NCI-H748 treated with DMSO at 0.1 percent for 48 hours (cell line): Measurements from ENCODE around the gene PROB1.
A peak's percentile ranks its signal among the peaks of the same experiment; 100 is the strongest.
"Not testable (repeated sequence)": the region's sequence is repeated elsewhere in the genome, so short reads cannot be mapped to it uniquely, and the experiment has no call there.

Experiments used
- DNase-seq: peaks from one replicate; lab custom pipeline; 2025; lab: John Stamatoyannopoulos, UW

Gene PROB1, protein sequence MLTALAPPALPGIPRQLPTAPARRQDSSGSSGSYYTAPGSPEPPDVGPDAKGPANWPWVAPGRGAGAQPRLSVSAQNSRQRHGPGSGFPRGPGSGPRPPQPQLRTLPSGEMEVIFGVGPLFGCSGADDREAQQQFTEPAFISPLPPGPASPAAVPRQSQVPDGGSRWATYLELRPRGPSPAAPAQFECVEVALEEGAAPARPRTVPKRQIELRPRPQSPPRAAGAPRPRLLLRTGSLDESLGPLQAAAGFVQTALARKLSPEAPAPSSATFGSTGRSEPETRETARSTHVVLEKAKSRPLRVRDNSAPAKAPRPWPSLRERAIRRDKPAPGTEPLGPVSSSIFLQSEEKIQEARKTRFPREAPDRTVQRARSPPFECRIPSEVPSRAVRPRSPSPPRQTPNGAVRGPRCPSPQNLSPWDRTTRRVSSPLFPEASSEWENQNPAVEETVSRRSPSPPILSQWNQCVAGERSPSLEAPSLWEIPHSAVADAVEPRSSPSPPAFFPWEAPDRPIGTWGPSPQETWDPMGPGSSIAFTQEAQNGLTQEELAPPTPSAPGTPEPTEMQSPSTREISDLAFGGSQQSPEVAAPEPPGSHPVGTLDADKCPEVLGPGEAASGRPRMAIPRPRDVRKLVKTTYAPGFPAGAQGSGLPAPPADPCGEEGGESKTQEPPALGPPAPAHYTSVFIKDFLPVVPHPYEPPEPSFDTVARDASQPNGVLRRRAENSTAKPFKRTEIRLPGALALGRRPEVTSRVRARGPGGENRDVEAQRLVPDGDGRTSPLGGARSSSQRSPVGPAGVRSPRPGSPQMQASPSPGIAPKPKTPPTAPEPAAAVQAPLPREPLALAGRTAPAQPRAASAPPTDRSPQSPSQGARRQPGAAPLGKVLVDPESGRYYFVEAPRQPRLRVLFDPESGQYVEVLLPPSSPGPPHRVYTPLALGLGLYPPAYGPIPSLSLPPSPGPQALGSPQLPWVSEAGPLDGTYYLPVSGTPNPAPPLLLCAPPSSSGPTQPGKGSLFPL

GRCh38 chr5:139394654-139395566 lies at the start of gene PROB1:
TSS of gene PROB1 (minus strand) at chr5:139395104. CDS start at chr5:139395081, 23 bp downstream.
- no peak for DNase-seq

GRCh38 chr5:139443831-139444453 lies 49.0 kb upstream of the PROB1 start:
- no peak for DNase-seq

GRCh38 chr5:139440416-139440815 lies 45.5 kb upstream of the PROB1 start:
- not testable (repeated sequence) for DNase-seq

GRCh38 chr5:139439013-139439903 lies 44.4 kb upstream of the PROB1 start, which contains the start of gene DNAJC18:
TSS of gene DNAJC18 (minus strand) at chr5:139439525. CDS start at chr5:139439445, 80 bp downstream.
- DNase-seq, result peak; percentile 89

DNA sequence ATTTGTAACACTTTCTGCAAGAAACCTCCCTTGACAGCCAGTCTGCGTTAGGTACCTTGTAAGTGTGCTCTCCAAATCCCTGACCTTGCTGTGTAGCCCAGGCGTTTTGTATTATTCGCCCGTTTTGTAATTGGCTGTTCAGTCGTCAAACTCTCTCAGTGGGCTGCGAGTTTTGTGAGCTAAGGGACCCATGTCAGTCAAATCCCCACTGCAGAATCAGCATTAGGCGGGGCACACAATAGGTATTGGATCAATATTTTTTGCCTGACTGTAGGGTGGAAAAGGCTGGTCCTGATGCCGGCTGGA lies 43.8 kb upstream of the PROB1 start:
- DNase-seq, result no peak

DNA sequence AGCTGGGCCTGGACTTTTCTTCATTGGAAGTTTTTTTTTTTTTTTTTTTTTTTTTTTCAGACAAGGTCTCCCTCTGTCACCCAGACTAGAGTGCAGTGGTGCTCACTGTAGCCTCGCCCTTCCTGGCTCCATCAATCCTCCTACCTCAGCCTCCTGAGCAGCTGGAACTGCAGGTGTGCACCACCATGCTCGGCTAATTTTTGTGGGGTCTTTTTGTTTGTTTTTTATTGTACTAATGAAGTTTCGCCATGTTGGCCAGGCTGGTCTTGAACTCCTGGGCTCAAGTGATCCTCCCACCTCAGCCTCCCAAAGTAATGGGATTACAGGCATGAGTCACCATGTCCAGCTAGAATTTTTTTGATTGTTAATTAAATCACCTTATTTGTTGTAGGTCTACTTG lies 40.8 kb upstream of the PROB1 start:
- DNase-seq, result no peak

- DNase-seq, result no peak
Measured at GRCh38 chr5:139431706-139432105, 36.8 kb upstream of the PROB1 start.

DNA sequence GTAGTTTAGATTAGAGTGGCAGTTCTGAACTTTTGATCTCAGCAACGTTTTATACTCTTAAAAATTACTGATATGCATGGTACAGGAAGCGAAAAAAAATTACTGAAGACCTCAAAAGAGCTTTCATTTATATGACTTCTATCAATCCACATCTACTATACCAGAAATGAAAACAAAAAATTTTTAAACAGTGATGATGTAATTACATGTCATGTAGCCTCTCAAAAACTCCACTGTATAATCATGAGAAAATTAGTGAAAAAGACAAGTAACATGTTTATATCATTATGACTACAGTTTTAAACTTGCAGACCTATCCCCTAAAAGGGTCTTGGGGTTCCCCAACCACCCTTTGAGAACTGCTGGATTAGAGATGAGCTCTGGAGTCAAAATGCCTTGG lies 35.1 kb upstream of the PROB1 start:
- no peak for DNase-seq

- no peak for DNase-seq
Measured at GRCh38 chr5:139426203-139426885, 31.4 kb upstream of the PROB1 start.

DNA sequence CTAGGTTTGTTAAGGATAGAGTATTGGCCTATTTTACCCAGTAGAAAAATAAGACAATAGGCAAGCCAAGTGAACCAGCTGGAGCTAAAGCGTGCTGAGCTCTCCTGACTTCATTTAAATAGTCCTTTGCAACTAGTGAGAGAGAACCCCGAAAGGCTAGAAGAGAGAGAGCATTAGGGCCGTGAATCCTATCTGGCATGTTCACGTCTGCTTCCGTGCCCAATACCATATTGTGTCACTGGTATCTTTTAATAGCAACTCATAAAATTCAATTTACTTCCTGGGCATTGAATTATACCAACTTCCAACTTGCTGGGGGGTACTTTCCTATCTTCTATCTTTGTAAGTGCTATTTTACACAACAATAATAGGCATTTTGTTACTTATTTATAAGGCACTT lies 30.6 kb upstream of the PROB1 start:
- no peak for DNase-seq

DNA sequence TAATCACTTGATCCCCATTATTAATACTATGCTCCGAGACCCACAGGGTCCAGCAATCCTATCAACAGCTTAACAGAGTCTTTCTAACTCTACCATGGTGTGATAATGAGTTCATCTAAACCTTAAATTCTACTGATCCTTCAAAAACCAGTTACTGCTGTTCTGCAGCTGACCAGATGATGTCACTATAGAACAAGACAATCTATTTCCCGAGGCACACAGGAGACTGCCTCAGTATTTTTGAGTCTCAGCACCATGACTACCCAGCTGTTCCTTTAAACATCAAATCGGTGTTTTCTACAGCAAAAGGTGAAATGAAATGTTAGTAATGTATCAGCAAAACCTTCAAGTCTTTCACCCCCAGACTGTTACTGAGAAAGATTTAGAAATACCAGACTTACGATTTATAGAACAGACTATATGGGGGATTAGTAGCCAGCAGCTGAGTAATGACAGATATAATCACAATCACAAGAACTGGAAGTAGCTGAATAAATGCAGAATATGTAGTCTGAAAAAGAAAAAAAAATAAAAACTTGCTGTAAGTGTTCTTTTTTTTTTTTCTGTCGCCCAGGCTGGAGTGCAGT lies 27.5 kb upstream of the PROB1 start:
- peak; percentile 58 for DNase-seq

GRCh38 chr5:139419226-139420192 lies 24.6 kb upstream of the PROB1 start:
- no peak for DNase-seq

GRCh38 chr5:139418793-139419192 lies 23.9 kb upstream of the PROB1 start:
- DNase-seq, result no peak

DNA sequence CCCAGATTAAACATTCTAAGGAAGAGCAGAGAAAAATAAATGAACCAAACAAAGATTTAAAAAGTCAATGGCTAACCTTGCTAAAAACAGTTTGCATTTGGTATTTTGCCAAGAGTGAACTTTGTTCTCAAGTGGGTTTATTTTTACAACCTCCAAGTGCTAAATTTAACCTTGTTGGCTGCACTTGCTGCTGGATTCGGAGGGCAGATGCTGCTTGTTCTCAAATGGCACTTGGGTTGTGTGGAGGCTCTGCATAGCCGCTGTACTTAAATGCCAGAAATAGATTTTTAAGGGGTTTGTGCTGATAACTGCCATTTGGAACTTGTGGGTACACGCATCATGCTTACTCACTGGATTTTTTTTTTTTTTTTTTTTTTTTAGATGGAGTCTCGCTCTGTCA lies 22.3 kb upstream of the PROB1 start:
- no peak for DNase-seq

GRCh38 chr5:139416651-139417050 lies 21.7 kb upstream of the PROB1 start:
- DNase-seq, result no peak

DNA sequence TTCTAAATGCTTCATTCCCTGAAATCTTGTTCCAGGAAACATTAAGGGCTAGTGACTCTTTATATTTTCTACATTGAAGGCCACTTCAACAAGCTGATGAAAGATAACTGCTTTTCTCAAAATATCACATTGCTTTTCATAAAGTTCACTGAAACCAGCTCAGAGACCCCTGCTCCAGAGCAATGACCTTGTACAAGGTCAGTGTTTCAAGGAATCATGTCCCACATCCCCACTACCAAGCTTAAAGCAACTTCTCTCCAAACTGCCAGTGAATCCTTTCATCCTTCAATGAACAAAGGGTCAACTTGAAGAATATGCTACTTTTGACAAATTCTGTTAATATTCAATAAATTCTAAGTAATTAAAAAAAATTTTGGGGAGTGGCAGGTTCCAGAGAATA lies 21.0 kb upstream of the PROB1 start:
- no peak for DNase-seq

DNA sequence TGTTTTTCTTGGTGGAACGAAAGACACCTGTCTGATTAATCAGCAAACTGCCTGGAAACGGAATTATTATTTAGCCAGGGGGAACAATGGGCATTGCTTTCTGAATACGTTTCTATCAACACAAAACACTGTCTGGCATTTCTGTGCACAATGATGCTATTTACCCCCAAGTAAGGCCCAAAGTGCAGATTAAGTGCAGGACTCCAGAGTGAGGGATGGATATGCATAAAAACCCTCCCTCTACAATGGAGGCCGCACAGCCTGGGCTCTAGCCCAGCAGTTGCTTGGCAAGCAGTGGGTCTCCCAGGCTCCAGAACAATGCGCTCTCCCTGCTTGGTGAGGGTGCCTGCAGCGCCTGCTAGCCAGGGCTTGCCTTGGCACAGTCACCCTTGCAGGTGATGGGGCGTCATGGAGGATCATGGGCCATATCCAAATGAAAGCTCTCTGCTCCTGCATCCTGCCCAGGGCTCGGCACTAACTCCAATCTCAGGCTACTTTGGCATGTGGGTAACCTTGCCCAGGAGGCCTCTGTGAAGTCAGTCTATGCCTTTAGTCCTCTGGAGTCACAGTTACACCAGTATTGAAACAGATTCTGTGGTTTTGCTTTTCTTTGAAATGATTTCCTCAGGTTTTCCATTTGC lies 20.4 kb upstream of the PROB1 start:
- DNase-seq, result no peak
